H9 (cell line): ENCODE results near the gene SYNE3. TPM values are rescaled to one million over a fixed set of nuclear protein-coding genes. Genes with fewer than 3 reads are reported as not detected.
A peak's percentile ranks its signal among the peaks of the same experiment; 100 is the strongest.

ENCODE experiments used
- DNase-seq: peaks from one replicate; pipeline ENCODE4 v3.0.0-alpha.2; 2017
- H2AFZ ChIP-seq: one replicate; pipeline ENCODE4 v1.6.1; 2013; ENCODE audit warnings: mild to moderate bottlenecking, low read length, control low read depth, moderate library complexity
- H2AK5ac ChIP-seq: 2 replicates; pipeline ENCODE4 v1.6.1; 2013; ENCODE audit warnings: low read length, control low read depth, mixed read lengths; ENCODE audit not compliant: insufficient read length
- H2BK120ac ChIP-seq: one replicate; pipeline ENCODE4 v1.6.1; 2013; ENCODE audit warnings: low read depth, mild to moderate bottlenecking, low read length, control low read depth, inconsistent platforms; ENCODE audit not compliant: poor library complexity, severe bottlenecking
- H2BK12ac ChIP-seq: 2 replicates; pipeline ENCODE4 v1.6.1; 2013; ENCODE audit warnings: low read length, control low read depth, mixed read lengths, low read depth; ENCODE audit not compliant: insufficient read length
- H2BK15ac ChIP-seq: 2 replicates; pipeline ENCODE4 v1.6.1; 2013; ENCODE audit warnings: low read depth, low read length, control low read depth
- H2BK20ac ChIP-seq: one replicate; pipeline ENCODE4 v1.6.1; 2013; ENCODE audit warnings: low read depth, mild to moderate bottlenecking, low read length, control low read depth, inconsistent platforms; ENCODE audit not compliant: poor library complexity, severe bottlenecking
- H2BK5ac ChIP-seq: 2 replicates; pipeline ENCODE4 v1.6.1; 2013; ENCODE audit warnings: low read length, control low read depth, mixed read lengths; ENCODE audit not compliant: insufficient read length
- H3K14ac ChIP-seq: 2 replicates; pipeline ENCODE4 v1.6.1; 2013; ENCODE audit warnings: low read length, control low read depth; ENCODE audit not compliant: insufficient read depth
- H3K18ac ChIP-seq: 2 replicates; pipeline ENCODE4 v1.6.1; 2013; ENCODE audit warnings: low read depth, mild to moderate bottlenecking, mixed read lengths, low read length, control low read depth; ENCODE audit not compliant: insufficient read length
- H3K23ac ChIP-seq: 2 replicates; pipeline ENCODE4 v1.6.1; 2013; ENCODE audit warnings: low read length, control low read depth, mixed read lengths, low read depth; ENCODE audit not compliant: insufficient read length
- H3K23me2 ChIP-seq: 2 replicates; pipeline ENCODE4 v1.6.1; 2013; ENCODE audit warnings: low read depth, mild to moderate bottlenecking, mixed read lengths, low read length, control low read depth; ENCODE audit not compliant: insufficient read length, poor library complexity, severe bottlenecking
- H3K27ac ChIP-seq: 2 replicates; pipeline ENCODE4 v1.5.1; 2013; ENCODE audit warnings: low read length, control low read depth, mixed read lengths, low read depth; ENCODE audit not compliant: insufficient read length
- H3K27me3 ChIP-seq: 2 replicates; pipeline ENCODE4 v1.6.1; 2013; ENCODE audit warnings: low read length, control low read depth, inconsistent platforms; ENCODE audit not compliant: insufficient read depth
- H3K4ac ChIP-seq: 2 replicates; pipeline ENCODE4 v1.6.1; 2013; ENCODE audit warnings: low read depth, mild to moderate bottlenecking, control low read depth, inconsistent platforms, low read length, moderate library complexity
- H3K4me1 ChIP-seq: 2 replicates; pipeline ENCODE4 v1.6.1; 2013; ENCODE audit warnings: low read length, control low read depth, inconsistent platforms; ENCODE audit not compliant: insufficient read depth
- H3K4me2 ChIP-seq: 2 replicates; pipeline ENCODE4 v1.6.1; 2013; ENCODE audit warnings: low read length, control low read depth, mixed read lengths; ENCODE audit not compliant: insufficient read length, insufficient read depth
- H3K56ac ChIP-seq: 2 replicates; pipeline ENCODE4 v1.6.1; 2013; ENCODE audit warnings: low read depth, mild to moderate bottlenecking, mixed read lengths, low read length, control low read depth; ENCODE audit not compliant: insufficient read length
- H3K79me1 ChIP-seq: 2 replicates; pipeline ENCODE4 v1.6.1; 2013; ENCODE audit warnings: low read depth, mild to moderate bottlenecking, moderate library complexity, low read length, control low read depth, inconsistent platforms; ENCODE audit not compliant: insufficient read depth, poor library complexity, severe bottlenecking
- H3K79me2 ChIP-seq: 2 replicates; pipeline ENCODE4 v1.6.1; 2013; ENCODE audit warnings: low read length, control low read depth, inconsistent platforms; ENCODE audit not compliant: insufficient read depth
- H3K9ac ChIP-seq: 2 replicates; pipeline ENCODE4 v1.6.1; 2013; ENCODE audit warnings: low read length, control low read depth, mixed read lengths; ENCODE audit not compliant: insufficient read length; ENCODE audit errors: extremely low read depth
- H3K9me3 ChIP-seq: one replicate; pipeline ENCODE4 v1.6.1; 2013; ENCODE audit warnings: low read depth, low read length, inconsistent platforms; ENCODE audit not compliant: control insufficient read depth
- H3T11ph ChIP-seq: one replicate; pipeline ENCODE4 v1.6.1; 2013; ENCODE audit warnings: mild to moderate bottlenecking, low read length, control low read depth, inconsistent platforms
- H4K20me1 ChIP-seq: one replicate; pipeline ENCODE4 v1.6.1; 2013; ENCODE audit not compliant: control insufficient read depth, insufficient read length, insufficient read depth
- H4K5ac ChIP-seq: 2 replicates; pipeline ENCODE4 v1.6.1; 2013; ENCODE audit warnings: low read depth, mild to moderate bottlenecking, mixed read lengths, low read length, control low read depth; ENCODE audit not compliant: insufficient read length
- H4K8ac ChIP-seq: replicated peaks from 2 replicates; pipeline ENCODE4 v1.6.1; 2013; ENCODE audit warnings: low read length, control low read depth, mixed read lengths, low read depth; ENCODE audit not compliant: insufficient read length
- H4K91ac ChIP-seq: 2 replicates; pipeline ENCODE4 v1.6.1; 2013; ENCODE audit warnings: low read depth, mild to moderate bottlenecking, moderate library complexity, mixed read lengths, low read length, control low read depth; ENCODE audit not compliant: insufficient read length
- H3K27ac Mint-ChIP-seq, 3 experiments: 2 replicates in 2 of 3; 3 replicates in 1 of 3; pipeline ENCODE4 v1.8.0; 2020 to 2021; ENCODE audit warnings: mixed read lengths in 3 of 3, mild to moderate bottlenecking in 1 of 3, moderate library complexity in 1 of 3
- H3K27me3 Mint-ChIP-seq: 2 replicates; pipeline ENCODE4 v1.8.0; 2021; ENCODE audit warnings: low read depth, mild to moderate bottlenecking, moderate library complexity, mixed read lengths
- H3K36me3 Mint-ChIP-seq, 3 experiments: 2 replicates in 2 of 3; 3 replicates in 1 of 3; pipeline ENCODE4 v1.8.0; 2020 to 2021; ENCODE audit warnings: low read depth in 3 of 3, mixed read lengths in 3 of 3; ENCODE audit not compliant: insufficient read depth in 1 of 3
- H3K4me1 Mint-ChIP-seq, 2 experiments: 2 replicates each; pipeline ENCODE4 v1.8.0; 2020; ENCODE audit warnings: mixed read lengths in 2 of 2
- H3K4me3 Mint-ChIP-seq, 2 experiments: 2 replicates in 1 of 2; 3 replicates in 1 of 2; pipeline ENCODE4 v1.8.0; 2020 to 2021; ENCODE audit warnings: mild to moderate bottlenecking in 2 of 2, mixed read lengths in 2 of 2, moderate library complexity in 1 of 2
- H3K9me3 Mint-ChIP-seq, 2 experiments: 2 replicates in 1 of 2; 3 replicates in 1 of 2; pipeline ENCODE4 v1.8.0; 2020; ENCODE audit warnings: mild to moderate bottlenecking in 2 of 2, mixed read lengths in 2 of 2, moderate library complexity in 1 of 2
- CTCF ChIP-seq: fragments of 200-600 bp; sonication (generic); conservative IDR thresholded peaks from 3 replicates; pipeline ENCODE4 v1.8.0; 2021; ENCODE audit warnings: antibody characterized with exemption, mild to moderate bottlenecking
- WGBS: extraction: QIAGEN DNeasy Blood & Tissue Kit; methylation state at CpG from one replicate; pipeline ENCODE4 v1.1.7; 2013; ENCODE audit warnings: missing lambda C conversion rate, low lambda C conversion rate, mixed read lengths; ENCODE audit not compliant: insufficient read length; ENCODE audit errors: extremely low coverage; 5-methylcytosine and 5-hydroxymethylcytosine counted together
- total RNA-seq: library from RNA; stranded (reverse); gene quantifications from 2 replicates; pipeline ENCODE4 v1.2.1, GENCODE V29; 2021

The SYNE3 gene
- total RNA-seq, 1 experiment from 2014 or later: 0.11 TPM

- Histone ChIP-seq H3K56ac (no peak overlapping the region), H4K5ac (no peak overlapping the region), H3K79me2 (no peaks in the 10 kb centered on the region), H3K27me3 (no peaks in the 10 kb centered on the region), H2BK15ac (no peak overlapping the region), H3K23ac (no peak overlapping the region), H3K9ac (no peak overlapping the region), H2AK5ac (no peak overlapping the region), H4K91ac (no peak overlapping the region), H2BK5ac (no peak overlapping the region), H3T11ph (no peak overlapping the region), H3K23me2 (no peaks in the 10 kb centered on the region), H3K27ac (no peak overlapping the region), H2AFZ (no peak overlapping the region), H3K9me3 (no peaks in the 10 kb centered on the region), H2BK20ac (no peak overlapping the region), H3K4ac (no peak overlapping the region), H4K20me1 (peaks cover 2% of the 10 kb centered on the region), H3K18ac (no peak overlapping the region), H3K14ac (no peak overlapping the region), H3K4me1 (no peaks in the 10 kb centered on the region), H3K79me1 (no peaks in the 10 kb centered on the region), H2BK120ac (no peak overlapping the region), H2BK12ac (no peak overlapping the region), H4K8ac (no peak overlapping the region), H3K4me2 (no peak overlapping the region)
- no CpG with 5 or more reads among the region's 1 CpG for WGBS
- H3K4me1 Mint-ChIP-seq: peaks cover 5 to 9% of the 10 kb centered on the region in 2 experiments
- no peak for TF ChIP-seq CTCF
- 0 out of 7 replicates have a peak overlapping the region, but pooled peaks of 1 of the 3 experiments have one; percentile 14 for H3K27ac Mint-ChIP-seq
- no peak for DNase-seq
- no peaks in the 10 kb centered on the region for H3K9me3 Mint-ChIP-seq
- H3K36me3 Mint-ChIP-seq: no peaks in the 10 kb centered on the region
- peaks cover 13% of the 10 kb centered on the region for H3K27me3 Mint-ChIP-seq
- no peak overlapping the region; a peak in 1 of 5 replicates for H3K4me3 Mint-ChIP-seq
Observed at GRCh38 chr14:95499354-95499750, 17.1 kb downstream of the SYNE3 start.
